ENCODE data around the gene GNB1.
"Not testable (repeated sequence)": the region's sequence is repeated elsewhere in the genome, so short reads cannot be mapped to it uniquely, and the experiment has no call there.

GNB1 gene

GRCh38 chr1:1890506-1891348 lies at the start of gene GNB1:
Gene GNB1, minus strand, starts transcription at chr1:1891087. Its CDS starts 65,634 bp downstream, at chr1:1825453.
- H3K4me3 Mint-ChIP-seq = peak within 1 kb of the TSS; percentile 83
- H3K4me1 Mint-ChIP-seq (ENCODE audit: low read depth) = peaks cover 58% of the 10 kb centered on the region
- peaks cover 16% of the 10 kb centered on the region for H3K36me3 Mint-ChIP-seq (ENCODE audit: low read depth)
- H3K9me3 Mint-ChIP-seq = no peaks in the 10 kb centered on the region
- H3K27me3 Mint-ChIP-seq = peaks cover 24% of the 10 kb centered on the region
- H3K27ac Mint-ChIP-seq = peak within 1 kb of the TSS; percentile 83
- intact Hi-C loops (cut with micrococcal nuclease) = no loop called here

GRCh38 chr1:1940123-1940425 lies 49.2 kb upstream of the GNB1 start:
- H3K4me1 Mint-ChIP-seq (ENCODE audit: low read depth) = peaks cover 9% of the 10 kb centered on the region
- no peak overlapping the region for H3K27ac Mint-ChIP-seq
- H3K9me3 Mint-ChIP-seq = no peaks in the 10 kb centered on the region
- no peaks in the 10 kb centered on the region for H3K36me3 Mint-ChIP-seq (ENCODE audit: low read depth)
- intact Hi-C loops (cut with micrococcal nuclease) = loop anchor here (5.0 kb wide), 1 partner anchor 107 kb away; no protein-coding TSS in a partner anchor
- no peak overlapping the region for H3K4me3 Mint-ChIP-seq
- H3K27me3 Mint-ChIP-seq = peaks cover 10% of the 10 kb centered on the region

- H3K27me3 Mint-ChIP-seq = peaks cover 10% of the 10 kb centered on the region
- H3K36me3 Mint-ChIP-seq (ENCODE audit: low read depth) = no peaks in the 10 kb centered on the region
- peaks cover 9% of the 10 kb centered on the region for H3K4me1 Mint-ChIP-seq (ENCODE audit: low read depth)
- H3K4me3 Mint-ChIP-seq = no peak overlapping the region
- no peak overlapping the region for H3K27ac Mint-ChIP-seq
- no peaks in the 10 kb centered on the region for H3K9me3 Mint-ChIP-seq
- intact Hi-C loops (cut with micrococcal nuclease) = loop anchor here (5.0 kb wide), 1 partner anchor 108 kb away; no protein-coding TSS in a partner anchor
Observed at GRCh38 chr1:1939296-1940122, 48.6 kb upstream of the GNB1 start.

GRCh38 chr1:1938613-1939295 lies 47.9 kb upstream of the GNB1 start:
- Mint-ChIP-seq H3K4me3 (no peak overlapping the region), H3K36me3 (ENCODE audit: low read depth) (no peaks in the 10 kb centered on the region), H3K9me3 (no peaks in the 10 kb centered on the region), H3K27me3 (peaks cover 4% of the 10 kb centered on the region), H3K27ac (no peak overlapping the region), H3K4me1 (ENCODE audit: low read depth) (peaks cover 1% of the 10 kb centered on the region)
- intact Hi-C loops (cut with micrococcal nuclease) = no loop called here

- no peaks in the 10 kb centered on the region for H3K4me1 Mint-ChIP-seq (ENCODE audit: low read depth)
Observed at GRCh38 chr1:1938276-1938573, 47.3 kb upstream of the GNB1 start.

GRCh38 chr1:1937549-1938275 lies 46.8 kb upstream of the GNB1 start:
- Mint-ChIP-seq H3K9me3 (no peaks in the 10 kb centered on the region), H3K27ac (no peak overlapping the region), H3K27me3 (peaks cover 4% of the 10 kb centered on the region), H3K4me3 (no peak overlapping the region), H3K4me1 (ENCODE audit: low read depth) (no peaks in the 10 kb centered on the region), H3K36me3 (ENCODE audit: low read depth) (no peaks in the 10 kb centered on the region)
- intact Hi-C loops (cut with micrococcal nuclease) = no loop called here

More at GRCh38 chr1:1938276-1938573, 47.3 kb upstream of the GNB1 start:
- H3K27me3 Mint-ChIP-seq = peaks cover 4% of the 10 kb centered on the region
- H3K9me3 Mint-ChIP-seq = no peaks in the 10 kb centered on the region
- intact Hi-C loops (cut with micrococcal nuclease) = no loop called here
- H3K27ac Mint-ChIP-seq = no peak overlapping the region
- H3K36me3 Mint-ChIP-seq (ENCODE audit: low read depth) = no peaks in the 10 kb centered on the region
- no peak overlapping the region for H3K4me3 Mint-ChIP-seq

- H3K4me1 Mint-ChIP-seq (ENCODE audit: low read depth) = no peaks in the 10 kb centered on the region
- no peak overlapping the region for H3K4me3 Mint-ChIP-seq
- no peaks in the 10 kb centered on the region for H3K36me3 Mint-ChIP-seq (ENCODE audit: low read depth)
- no peaks in the 10 kb centered on the region for H3K9me3 Mint-ChIP-seq
- no peak overlapping the region for H3K27ac Mint-ChIP-seq
- intact Hi-C loops (cut with micrococcal nuclease) = no loop called here
- peaks cover 4% of the 10 kb centered on the region for H3K27me3 Mint-ChIP-seq
Observed at GRCh38 chr1:1937061-1937460, 46.2 kb upstream of the GNB1 start.

- H3K27ac Mint-ChIP-seq; H3K4me3 Mint-ChIP-seq; H3K36me3 Mint-ChIP-seq (ENCODE audit: low read depth); intact Hi-C loops (cut with micrococcal nuclease); H3K27me3 Mint-ChIP-seq; H3K9me3 Mint-ChIP-seq; H3K4me1 Mint-ChIP-seq (ENCODE audit: low read depth): not testable (repeated sequence)
Observed at GRCh38 chr1:1934848-1935247, 44.0 kb upstream of the GNB1 start.

- Mint-ChIP-seq H3K4me3 (no peak overlapping the region), H3K27me3 (peaks cover 20% of the 10 kb centered on the region), H3K36me3 (ENCODE audit: low read depth) (no peaks in the 10 kb centered on the region), H3K27ac (no peak overlapping the region), H3K9me3 (no peaks in the 10 kb centered on the region), H3K4me1 (ENCODE audit: low read depth) (no peaks in the 10 kb centered on the region)
- intact Hi-C loops (cut with micrococcal nuclease) = no loop called here
Observed at GRCh38 chr1:1929639-1930545, 39.0 kb upstream of the GNB1 start.

GRCh38 chr1:1929102-1929638 lies 38.3 kb upstream of the GNB1 start:
- Mint-ChIP-seq H3K4me3 (no peak overlapping the region), H3K27ac (no peak overlapping the region), H3K4me1 (ENCODE audit: low read depth) (no peaks in the 10 kb centered on the region), H3K9me3 (no peaks in the 10 kb centered on the region), H3K27me3 (peaks cover 22% of the 10 kb centered on the region), H3K36me3 (ENCODE audit: low read depth) (no peaks in the 10 kb centered on the region)
- intact Hi-C loops (cut with micrococcal nuclease) = no loop called here

GRCh38 chr1:1928231-1929101 lies 37.6 kb upstream of the GNB1 start:
- Mint-ChIP-seq H3K36me3 (ENCODE audit: low read depth) (no peaks in the 10 kb centered on the region), H3K4me1 (ENCODE audit: low read depth) (no peaks in the 10 kb centered on the region), H3K4me3 (no peak overlapping the region), H3K27ac (no peak overlapping the region), H3K9me3 (no peaks in the 10 kb centered on the region), H3K27me3 (peaks cover 23% of the 10 kb centered on the region)
- intact Hi-C loops (cut with micrococcal nuclease) = no loop called here

- Mint-ChIP-seq H3K36me3 (ENCODE audit: low read depth) (no peaks in the 10 kb centered on the region), H3K9me3 (no peaks in the 10 kb centered on the region), H3K27ac (no peak overlapping the region), H3K4me1 (ENCODE audit: low read depth) (no peaks in the 10 kb centered on the region), H3K27me3 (peaks cover 25% of the 10 kb centered on the region), H3K4me3 (no peak overlapping the region)
- intact Hi-C loops (cut with micrococcal nuclease) = no loop called here
Observed at GRCh38 chr1:1927751-1928150, 36.9 kb upstream of the GNB1 start.
